ENCODE data around the gene GPATCH8. TPM values are rescaled to one million over a fixed set of nuclear protein-coding genes. Genes with fewer than 3 reads are reported as not detected.

The GPATCH8 gene
- total and polyA plus RNA-seq, 2 experiments from 2014 or later, result 34.7 to 38.7 TPM

DNA sequence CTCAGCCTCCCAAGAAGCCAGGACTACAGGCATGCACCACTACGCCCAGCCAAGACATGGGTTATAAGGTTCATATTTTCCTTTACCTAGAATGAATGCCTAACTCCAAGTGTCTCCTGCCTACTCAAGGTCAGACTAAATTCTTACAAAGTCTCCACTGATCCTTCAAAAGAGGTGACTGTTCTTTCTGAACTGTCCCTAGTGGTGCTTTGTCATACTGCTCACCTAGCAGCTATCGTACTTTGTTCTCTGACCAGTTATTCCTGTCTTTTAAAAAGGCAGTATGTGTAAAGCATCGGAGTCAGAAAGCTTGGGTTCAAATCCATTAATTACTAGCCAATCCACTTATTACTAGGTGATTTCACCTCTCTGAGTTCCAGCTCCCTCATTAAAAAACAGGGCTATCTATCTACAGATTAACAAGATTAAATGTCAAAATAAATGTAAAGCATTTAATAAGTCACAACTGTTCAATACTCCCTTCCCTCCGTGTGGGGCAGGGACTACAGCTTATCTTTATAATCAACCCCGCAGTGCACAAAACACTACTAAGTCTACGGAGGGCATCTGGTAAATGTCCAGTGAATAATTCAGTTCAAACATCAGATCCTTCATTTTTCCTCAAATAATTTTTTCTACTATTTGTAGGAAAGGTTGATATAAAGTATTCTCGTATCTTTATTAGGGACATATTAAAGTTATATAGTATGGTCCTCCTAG is 93.7 kb downstream of the GPATCH8 start:
- H3K9me3 ChIP-seq (ENCODE audit: low read depth), result no peaks in the 10 kb centered on the region
- H3K27me3 ChIP-seq, result no peaks in the 10 kb centered on the region
- no peaks in the 10 kb centered on the region for H3K4me1 ChIP-seq (ENCODE audit: low read depth)
- H3K4me3 ChIP-seq, result no peak overlapping the region
- no peak for DNase-seq (ENCODE audit: low read depth in 1 of 2, low spot score in 1 of 2)
- H3K36me3 ChIP-seq, result no peaks in the 10 kb centered on the region
- H3K27ac ChIP-seq, result no peak overlapping the region
- TF ChIP-seq CTCF (IDR thresholded peaks at IDR 0.05; ENCODE audit: low read depth, low read length), result no peak

- no peak for DNase-seq (ENCODE audit: low read depth in 1 of 2, low spot score in 1 of 2)
- Histone ChIP-seq H3K36me3 (no peaks in the 10 kb centered on the region), H3K4me1 (ENCODE audit: low read depth) (no peaks in the 10 kb centered on the region), H3K4me3 (no peak overlapping the region), H3K27ac (no peak overlapping the region), H3K27me3 (no peaks in the 10 kb centered on the region), H3K9me3 (ENCODE audit: low read depth) (no peaks in the 10 kb centered on the region)
- TF ChIP-seq CTCF (IDR thresholded peaks at IDR 0.05; ENCODE audit: low read depth, low read length), result no peak
Observed at GRCh38 chr17:44408786-44409185, 94.4 kb downstream of the GPATCH8 start.

DNA sequence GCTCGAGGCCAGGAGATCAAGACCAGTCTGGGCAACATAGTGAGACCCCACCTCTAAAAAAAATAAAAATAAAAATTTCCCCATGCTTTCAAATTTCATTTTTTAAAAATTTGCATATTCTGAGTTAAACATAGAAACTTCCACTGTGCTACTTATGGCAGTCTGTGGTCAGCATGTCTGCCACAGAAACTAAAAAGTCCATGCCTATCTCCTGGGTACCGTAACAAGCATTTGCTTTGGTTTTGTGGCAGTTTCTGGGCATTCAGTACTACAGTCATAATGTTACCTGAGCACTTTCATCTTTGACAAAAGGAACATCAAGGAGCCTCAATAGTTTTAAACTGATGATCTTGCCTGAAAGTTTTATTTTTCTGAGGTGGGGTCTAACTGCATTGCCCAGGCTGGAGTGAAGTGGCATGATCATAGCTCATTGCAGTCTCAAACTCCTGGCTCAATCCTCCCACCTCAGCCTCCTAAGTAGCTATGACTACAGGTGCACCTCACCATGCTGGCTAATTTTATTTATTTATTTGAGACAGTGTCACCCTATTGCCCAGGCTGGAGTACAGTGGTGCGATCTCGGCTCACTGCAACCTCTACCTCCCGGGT is 100.5 kb downstream of the GPATCH8 start:
- H3K9me3 ChIP-seq (ENCODE audit: low read depth), result no peaks in the 10 kb centered on the region
- DNase-seq (ENCODE audit: low read depth in 1 of 2, low spot score in 1 of 2), result no peak
- no peak overlapping the region for H3K27ac ChIP-seq
- no peaks in the 10 kb centered on the region for H3K4me1 ChIP-seq (ENCODE audit: low read depth)
- no peak for TF ChIP-seq CTCF (IDR thresholded peaks at IDR 0.05; ENCODE audit: low read depth, low read length)
- H3K36me3 ChIP-seq, result peaks cover 18% of the 10 kb centered on the region
- H3K4me3 ChIP-seq, result no peak overlapping the region
- H3K27me3 ChIP-seq, result no peaks in the 10 kb centered on the region

- Histone ChIP-seq H3K4me3 (no peak overlapping the region), H3K27me3 (no peaks in the 10 kb centered on the region), H3K27ac (no peak overlapping the region), H3K9me3 (ENCODE audit: low read depth) (no peaks in the 10 kb centered on the region), H3K36me3 (peaks cover 21% of the 10 kb centered on the region), H3K4me1 (ENCODE audit: low read depth) (no peaks in the 10 kb centered on the region)
- peak; percentile 53 for TF ChIP-seq CTCF (IDR thresholded peaks at IDR 0.05; ENCODE audit: low read depth, low read length)
- DNase-seq (ENCODE audit: low read depth in 1 of 2, low spot score in 1 of 2), result peak; percentile 22 to 47
Observed at GRCh38 chr17:44400226-44400847, 102.9 kb downstream of the GPATCH8 start.

DNA sequence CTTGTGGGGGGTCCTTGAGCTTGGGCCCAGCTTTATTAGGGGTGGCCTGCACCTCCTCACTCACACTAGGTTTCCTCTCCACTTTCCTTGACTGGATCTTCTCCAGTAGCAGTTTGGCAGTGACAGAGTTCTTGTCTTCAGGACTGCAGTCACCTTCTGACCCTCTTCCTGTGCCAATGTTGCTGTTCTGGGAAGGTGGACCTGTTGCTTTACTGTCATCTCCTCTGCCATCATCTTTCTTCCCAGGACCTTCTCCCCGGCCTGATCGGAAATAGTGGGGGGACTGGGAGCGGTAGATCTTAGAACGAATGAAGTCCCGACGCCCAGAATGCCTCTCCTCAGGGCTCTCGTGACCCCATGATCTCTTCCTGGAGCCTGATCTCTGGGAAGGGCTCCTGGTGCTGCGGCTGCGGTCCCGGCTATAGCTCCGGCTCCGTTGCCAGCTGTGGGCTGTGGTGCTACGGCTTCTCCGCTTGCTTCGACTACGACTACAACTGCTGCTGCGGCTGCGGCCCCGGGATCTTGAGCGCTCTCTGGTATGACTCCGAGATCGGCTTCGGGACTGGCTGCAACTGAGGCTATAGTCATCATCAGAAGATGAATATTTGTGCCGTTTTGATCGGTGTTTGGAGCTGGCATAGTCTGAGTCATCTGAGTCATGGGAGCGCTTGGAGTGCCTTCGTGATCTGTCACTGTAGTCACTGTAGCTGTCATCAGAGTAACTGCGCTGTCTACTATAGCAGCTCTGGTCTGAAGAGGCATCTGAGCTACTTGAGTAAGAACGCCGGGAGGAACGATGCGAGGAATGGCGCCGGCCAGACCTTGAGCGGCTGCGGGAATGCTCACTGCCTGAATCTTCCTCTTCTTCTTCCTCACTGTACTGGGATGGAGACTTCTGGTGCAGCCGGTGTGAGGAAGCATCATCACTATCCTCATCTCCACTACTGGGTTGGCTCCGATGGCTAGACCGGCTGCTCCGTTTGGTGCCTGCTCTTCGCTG is 104.2 kb downstream of the GPATCH8 start:
- no peak for DNase-seq (ENCODE audit: low read depth in 1 of 2, low spot score in 1 of 2)
- H3K4me3 ChIP-seq, result no peak overlapping the region
- peaks cover 21% of the 10 kb centered on the region for H3K36me3 ChIP-seq
- H3K9me3 ChIP-seq (ENCODE audit: low read depth), result no peaks in the 10 kb centered on the region
- TF ChIP-seq CTCF (IDR thresholded peaks at IDR 0.05; ENCODE audit: low read depth, low read length), result no peak
- H3K27ac ChIP-seq, result no peak overlapping the region
- H3K4me1 ChIP-seq (ENCODE audit: low read depth), result no peaks in the 10 kb centered on the region
- no peaks in the 10 kb centered on the region for H3K27me3 ChIP-seq

All from cardiac muscle cell (in vitro differentiated cells and primary cell).